Smooth muscle cell (in vitro differentiated cells): Measurements from ENCODE around the gene SMYD3. TPM values are rescaled to one million over a fixed set of nuclear protein-coding genes. Genes with fewer than 3 reads are reported as not detected.

Experiments
- DNase-seq: peaks from one replicate; lab custom pipeline; 2025; ENCODE audit not compliant: unreplicated experiment; lab: John Stamatoyannopoulos, UW
- H2AFZ ChIP-seq: fragments of 200-600 bp; sonication (generic); 2 replicates; pipeline ENCODE4 v1.6.0; 2016; ENCODE audit warnings: antibody characterized with exemption, low read depth, mild to moderate bottlenecking
- H3F3A ChIP-seq: fragments of 200-600 bp; sonication (generic); 2 replicates; pipeline ENCODE4 v1.6.0; 2017; ENCODE audit warnings: antibody characterized with exemption, low read depth
- H3K27ac ChIP-seq: fragments of 200-600 bp; sonication (generic); 2 replicates; pipeline ENCODE4 v1.5.1; 2016; ENCODE audit warnings: low read depth, mild to moderate bottlenecking
- H3K27me3 ChIP-seq: fragments of 200-600 bp; sonication (generic); 2 replicates; pipeline ENCODE4 v1.6.1; 2016; ENCODE audit warnings: low read depth, mild to moderate bottlenecking
- H3K36me3 ChIP-seq: fragments of 200-600 bp; sonication (generic); 2 replicates; pipeline ENCODE4 v1.5.1; 2016; ENCODE audit warnings: low read depth
- H3K4me1 ChIP-seq: fragments of 200-600 bp; sonication (generic); 2 replicates; pipeline ENCODE4 v1.5.1; 2016; ENCODE audit warnings: low read depth
- H3K4me2 ChIP-seq: fragments of 200-600 bp; sonication (generic); 2 replicates; pipeline ENCODE4 v1.6.0; 2016; ENCODE audit warnings: mild to moderate bottlenecking
- H3K4me3 ChIP-seq: fragments of 200-600 bp; sonication (generic); 2 replicates; pipeline ENCODE4 v1.5.1; 2016; ENCODE audit warnings: mild to moderate bottlenecking
- H3K79me2 ChIP-seq: fragments of 200-600 bp; sonication (generic); 2 replicates; pipeline ENCODE4 v1.6.0; 2016; ENCODE audit warnings: low read depth, mild to moderate bottlenecking
- H3K9ac ChIP-seq: fragments of 200-600 bp; sonication (generic); 2 replicates; pipeline ENCODE4 v1.6.0; 2016; ENCODE audit warnings: low read depth
- H3K9me3 ChIP-seq: fragments of 200-600 bp; sonication (generic); replicated peaks from 2 replicates; pipeline ENCODE4 v1.5.1; 2016; ENCODE audit warnings: low read depth
- H4K20me1 ChIP-seq: fragments of 200-600 bp; sonication (generic); 2 replicates; pipeline ENCODE4 v1.6.0; 2016; ENCODE audit warnings: low read depth
- CTCF ChIP-seq: fragments of 200-600 bp; sonication (generic); IDR thresholded peaks from 2 replicates; pipeline ENCODE4 v1.5.1; 2017; ENCODE audit warnings: borderline replicate concordance, mild to moderate bottlenecking, antibody characterized with exemption; ENCODE audit not compliant: insufficient read depth, poor library complexity, severe bottlenecking
- WGBS: methylation state at CpG from one replicate; pipeline ENCODE4 v1.1.7; 2016; ENCODE audit warnings: low lambda C conversion rate; 5-methylcytosine and 5-hydroxymethylcytosine counted together
- polyA plus RNA-seq: library from polyadenylated mRNA; unstranded; fragments of >200 nt; fragmentation: Nextera tagmentation; extraction: Ambion mirVana; gene quantifications from 2 replicates; pipeline ENCODE4 v1.2.1, GENCODE V29; 2016
- total RNA-seq: library from RNA; depleted of rRNA; stranded (reverse); fragments of >200 nt; gene quantifications from 2 replicates; pipeline ENCODE4 v1.2.3, GENCODE V29; 2014

SMYD3 gene
- total and polyA plus RNA-seq, 2 experiments from 2014 or later = 162 to 301 TPM

GRCh38 chr1:246037832-246038231, 469.2 kb downstream of the SMYD3 start:
- Histone ChIP-seq H3K36me3 (no peaks in the 10 kb centered on the region), H3K27ac (no peak overlapping the region), H3K4me2 (no peak overlapping the region), H2AFZ (no peak overlapping the region), H3K4me1 (no peaks in the 10 kb centered on the region), H3K27me3 (no peaks in the 10 kb centered on the region), H3K9ac (no peak overlapping the region), H3K79me2 (no peaks in the 10 kb centered on the region), H3K9me3 (no peaks in the 10 kb centered on the region), H3K4me3 (no peak overlapping the region), H3F3A (no peaks in the 10 kb centered on the region), H4K20me1 (peaks cover 3% of the 10 kb centered on the region)
- WGBS = 65% methylated on average over 1 of the region's 1 CpG
- DNase-seq = no peak
- TF ChIP-seq CTCF = no peak

- Histone ChIP-seq H3K27me3 (no peaks in the 10 kb centered on the region), H3K4me2 (no peak overlapping the region), H2AFZ (no peak overlapping the region), H3K4me1 (no peaks in the 10 kb centered on the region), H3K79me2 (no peaks in the 10 kb centered on the region), H4K20me1 (peaks cover 6% of the 10 kb centered on the region), H3K9me3 (no peaks in the 10 kb centered on the region), H3K4me3 (no peak overlapping the region), H3K27ac (no peak overlapping the region), H3K36me3 (no peaks in the 10 kb centered on the region), H3K9ac (no peak overlapping the region), H3F3A (no peaks in the 10 kb centered on the region)
- no peak for DNase-seq
- 100% methylated on average over 1 of the region's 1 CpG for WGBS
- TF ChIP-seq CTCF = no peak
Measured at GRCh38 chr1:246036175-246036574, 470.9 kb downstream of the SMYD3 start.

- Histone ChIP-seq H2AFZ (no peak overlapping the region), H3K9me3 (no peaks in the 10 kb centered on the region), H3K9ac (no peak overlapping the region), H4K20me1 (peaks cover 6% of the 10 kb centered on the region), H3F3A (no peaks in the 10 kb centered on the region), H3K27me3 (no peaks in the 10 kb centered on the region), H3K36me3 (no peaks in the 10 kb centered on the region), H3K4me3 (no peak overlapping the region), H3K4me2 (no peak overlapping the region), H3K79me2 (no peaks in the 10 kb centered on the region), H3K4me1 (no peaks in the 10 kb centered on the region), H3K27ac (no peak overlapping the region)
- TF ChIP-seq CTCF = no peak
- no peak for DNase-seq
- WGBS = 94% methylated on average over 11 of the region's 11 CpGs
Measured at GRCh38 chr1:246035060-246035541, 472.0 kb downstream of the SMYD3 start.

- Histone ChIP-seq H3K36me3 (no peaks in the 10 kb centered on the region), H3F3A (no peaks in the 10 kb centered on the region), H3K27ac (no peak overlapping the region), H3K79me2 (no peaks in the 10 kb centered on the region), H3K27me3 (no peaks in the 10 kb centered on the region), H4K20me1 (peaks cover 6% of the 10 kb centered on the region), H3K9me3 (no peaks in the 10 kb centered on the region), H3K9ac (no peak overlapping the region), H3K4me1 (no peaks in the 10 kb centered on the region), H3K4me2 (no peak overlapping the region), H2AFZ (no peak overlapping the region), H3K4me3 (no peak overlapping the region)
- no peak for TF ChIP-seq CTCF
- WGBS = 100% methylated on average over 6 of the region's 12 CpGs
- DNase-seq = no peak
Measured at GRCh38 chr1:246034630-246035029, 472.4 kb downstream of the SMYD3 start.
